Middle frontal gyrus (tissue), 1 donor: ENCODE results near the gene ABCC1.
"Not testable (repeated sequence)": the region's sequence is repeated elsewhere in the genome, so short reads cannot be mapped to it uniquely, and the experiment has no call there.

Experiments
- DNase-seq: peaks from one replicate; pipeline ENCODE4 v3.0.0-alpha.2; 2015; ENCODE audit warnings: low spot score; ENCODE audit errors: extremely low spot score

The ABCC1 gene

DNA sequence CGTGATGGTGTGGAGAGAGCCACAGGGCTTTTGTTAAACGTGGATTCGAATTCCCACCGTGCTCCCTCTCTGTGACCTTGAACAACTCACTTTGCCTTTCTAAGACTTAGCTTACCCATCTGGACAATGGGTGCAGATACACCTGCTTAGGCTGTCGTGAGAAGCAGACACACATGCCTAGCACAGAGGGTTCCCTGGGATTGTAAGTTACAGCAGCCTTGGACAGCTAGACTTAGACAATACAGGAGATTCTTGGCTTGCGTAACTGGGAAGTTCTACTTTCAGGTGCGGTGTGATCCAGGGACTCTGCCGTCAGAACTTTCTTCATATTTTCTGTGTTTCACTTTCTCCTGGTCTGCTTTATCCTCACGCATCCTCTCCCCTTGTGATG lies 127.0 kb downstream of the ABCC1 start:
- no peak for DNase-seq

DNA sequence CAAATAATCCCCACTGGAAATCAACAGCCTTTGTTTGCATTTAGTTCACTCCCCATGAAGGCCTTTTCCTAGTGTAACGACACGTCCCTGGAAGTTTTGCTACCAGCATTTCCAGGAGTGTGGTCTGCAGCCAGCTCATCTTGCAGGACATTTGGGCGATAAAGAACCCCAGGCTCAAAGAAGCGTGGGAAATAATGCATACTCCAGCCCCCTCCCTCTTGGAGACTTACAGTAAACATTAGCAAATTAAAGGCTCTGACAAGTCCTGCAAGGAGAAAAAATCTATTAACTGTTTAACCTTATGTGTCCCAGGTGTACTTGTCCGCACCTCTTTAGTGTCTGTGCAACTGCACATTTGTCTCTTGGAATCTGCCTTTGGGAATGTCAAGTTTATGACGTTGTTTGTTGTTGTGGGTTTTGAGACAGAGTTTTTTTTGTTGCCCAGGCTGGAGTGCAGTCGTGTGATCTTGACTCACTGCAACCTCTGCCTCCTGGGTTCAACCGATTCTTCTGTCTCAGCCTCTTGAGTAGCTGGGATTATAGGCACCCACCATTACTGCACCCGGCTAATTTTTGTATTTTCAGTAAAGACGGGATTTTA lies 131.1 kb downstream of the ABCC1 start:
- DNase-seq: no peak

DNA sequence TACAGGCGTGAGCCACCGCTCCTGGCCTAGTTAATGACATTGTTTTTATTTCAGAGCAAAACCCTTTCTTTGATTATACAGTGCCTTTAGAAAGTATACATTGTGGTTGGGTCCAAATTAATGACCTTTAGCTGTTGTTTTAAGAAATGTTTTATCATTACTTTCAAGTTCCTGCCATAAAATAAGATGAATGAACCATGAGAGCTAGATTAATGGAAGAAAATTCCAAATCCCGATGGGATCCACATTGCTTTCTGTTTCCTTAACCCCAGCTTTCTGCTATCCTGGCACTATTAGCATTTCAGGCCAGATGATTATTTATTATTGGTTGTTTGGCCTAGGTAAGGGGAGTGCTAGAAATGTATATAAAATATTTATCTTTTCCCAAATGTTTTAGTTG lies 131.7 kb downstream of the ABCC1 start:
- DNase-seq: no peak

DNA sequence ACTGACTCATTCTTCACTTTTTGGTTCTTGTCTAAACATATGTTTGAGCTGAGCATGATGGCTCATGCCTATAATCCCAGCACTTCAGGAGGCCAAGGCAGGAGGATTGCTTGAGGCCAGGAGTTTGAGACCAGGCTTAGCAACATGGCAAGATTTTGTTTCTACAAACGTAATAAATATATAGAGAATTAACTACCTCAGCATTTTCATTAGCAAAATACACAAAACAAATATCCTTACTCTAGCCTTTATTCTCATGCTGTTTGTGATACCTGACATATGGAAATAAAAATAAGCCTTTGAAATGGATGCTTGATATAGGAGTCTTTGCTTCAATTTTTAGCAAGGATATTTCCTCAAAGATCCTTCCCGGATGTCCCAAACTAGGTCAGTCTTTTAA lies 132.8 kb downstream of the ABCC1 start:
- DNase-seq: no peak

DNA sequence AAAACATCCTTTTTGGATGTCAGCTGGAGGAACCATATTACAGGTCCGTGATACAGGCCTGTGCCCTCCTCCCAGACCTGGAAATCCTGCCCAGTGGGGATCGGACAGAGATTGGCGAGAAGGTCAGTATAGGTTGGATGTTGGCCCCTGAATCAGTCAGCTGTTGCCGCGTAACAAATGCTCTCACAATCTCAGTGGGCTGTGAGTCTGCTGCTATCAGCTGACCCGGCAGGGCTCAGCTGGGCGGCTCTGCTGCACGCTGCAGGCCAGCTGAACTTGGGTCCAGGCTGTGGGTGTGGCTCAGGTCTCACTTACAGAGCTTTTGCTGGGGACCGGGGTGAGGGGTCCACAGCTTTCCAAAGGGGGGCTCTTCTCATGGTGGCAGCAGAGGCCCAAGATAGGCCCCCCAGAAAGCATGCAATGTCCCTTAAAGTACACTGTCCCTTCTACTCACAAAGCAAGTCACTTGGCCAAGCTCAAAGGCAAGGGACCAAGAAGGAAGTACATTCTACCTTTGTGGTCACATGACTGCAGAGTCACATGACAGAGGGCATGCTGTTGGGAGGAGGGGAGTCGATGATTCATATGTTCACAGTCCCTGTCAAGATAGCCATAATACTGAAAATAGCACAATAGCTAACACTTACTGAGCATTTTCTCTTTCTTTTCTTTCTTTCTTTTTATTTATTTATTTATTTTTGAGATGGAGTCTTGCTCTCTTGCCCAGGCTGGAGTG lies 134.2 kb downstream of the ABCC1 start:
- no peak for DNase-seq

DNA sequence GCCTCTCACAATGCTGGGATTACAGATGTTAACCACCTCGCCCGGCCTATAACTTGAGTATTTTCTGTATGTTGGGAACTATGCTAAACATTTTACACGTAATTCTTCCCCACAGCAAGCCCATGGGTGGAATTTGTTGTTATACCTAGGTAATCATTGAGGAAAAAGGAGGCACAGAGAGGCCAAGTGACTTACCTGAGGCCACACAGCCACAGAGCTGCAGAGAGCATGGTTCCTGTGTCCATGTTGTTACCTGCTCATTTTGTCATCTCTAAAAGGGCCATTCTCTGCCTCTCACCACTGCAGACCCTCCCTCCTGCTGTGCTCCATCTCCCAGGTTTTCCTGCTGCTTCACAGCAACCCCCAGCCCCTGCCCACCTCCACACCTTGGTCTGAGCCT lies 135.5 kb downstream of the ABCC1 start:
- no peak for DNase-seq

DNA sequence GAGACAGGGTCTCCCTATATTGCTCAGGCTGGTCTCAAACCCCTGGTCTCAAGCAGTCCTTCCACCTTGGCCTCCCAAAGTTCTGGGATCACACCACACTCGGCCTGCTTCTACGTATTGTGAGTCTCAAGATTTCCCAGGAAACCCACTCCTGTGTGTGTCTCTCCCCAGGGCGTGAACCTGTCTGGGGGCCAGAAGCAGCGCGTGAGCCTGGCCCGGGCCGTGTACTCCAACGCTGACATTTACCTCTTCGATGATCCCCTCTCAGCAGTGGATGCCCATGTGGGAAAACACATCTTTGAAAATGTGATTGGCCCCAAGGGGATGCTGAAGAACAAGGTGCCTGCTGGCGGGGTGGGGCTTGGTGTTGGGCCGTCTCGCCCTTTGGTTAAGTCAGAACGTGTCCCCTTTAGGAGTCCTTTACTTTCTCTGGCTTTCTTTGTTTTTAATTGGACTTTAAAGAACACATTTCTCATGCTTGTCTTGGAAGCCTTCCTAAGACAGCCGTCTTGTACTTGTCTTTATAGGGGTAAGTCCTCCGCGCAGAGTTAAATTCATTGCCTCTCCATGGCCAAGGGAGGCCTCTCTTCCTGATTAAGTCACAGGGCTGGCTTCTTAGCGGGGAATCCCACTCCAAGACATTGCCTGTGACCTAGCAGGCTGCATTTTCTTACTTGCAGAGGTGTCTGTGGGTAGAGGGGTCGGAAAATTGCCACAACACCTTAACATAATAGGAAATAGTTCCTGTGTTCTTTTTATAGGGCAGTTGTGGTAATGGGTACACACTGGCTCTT lies 137.4 kb downstream of the ABCC1 start:
- DNase-seq: no peak

DNA sequence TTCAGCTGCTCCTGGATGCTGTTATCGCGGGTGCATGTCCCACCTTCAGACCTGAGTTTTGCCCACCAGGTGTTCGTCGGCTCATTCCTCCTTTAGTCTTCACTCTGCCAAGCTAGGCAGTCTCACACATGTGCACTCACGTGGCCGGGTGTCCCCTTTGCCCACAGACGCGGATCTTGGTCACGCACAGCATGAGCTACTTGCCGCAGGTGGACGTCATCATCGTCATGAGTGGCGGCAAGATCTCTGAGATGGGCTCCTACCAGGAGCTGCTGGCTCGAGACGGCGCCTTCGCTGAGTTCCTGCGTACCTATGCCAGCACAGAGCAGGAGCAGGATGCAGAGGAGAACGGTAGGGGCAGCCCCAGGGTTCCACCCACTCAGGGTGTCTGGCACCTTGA lies 140.8 kb downstream of the ABCC1 start:
- no peak for DNase-seq

DNA sequence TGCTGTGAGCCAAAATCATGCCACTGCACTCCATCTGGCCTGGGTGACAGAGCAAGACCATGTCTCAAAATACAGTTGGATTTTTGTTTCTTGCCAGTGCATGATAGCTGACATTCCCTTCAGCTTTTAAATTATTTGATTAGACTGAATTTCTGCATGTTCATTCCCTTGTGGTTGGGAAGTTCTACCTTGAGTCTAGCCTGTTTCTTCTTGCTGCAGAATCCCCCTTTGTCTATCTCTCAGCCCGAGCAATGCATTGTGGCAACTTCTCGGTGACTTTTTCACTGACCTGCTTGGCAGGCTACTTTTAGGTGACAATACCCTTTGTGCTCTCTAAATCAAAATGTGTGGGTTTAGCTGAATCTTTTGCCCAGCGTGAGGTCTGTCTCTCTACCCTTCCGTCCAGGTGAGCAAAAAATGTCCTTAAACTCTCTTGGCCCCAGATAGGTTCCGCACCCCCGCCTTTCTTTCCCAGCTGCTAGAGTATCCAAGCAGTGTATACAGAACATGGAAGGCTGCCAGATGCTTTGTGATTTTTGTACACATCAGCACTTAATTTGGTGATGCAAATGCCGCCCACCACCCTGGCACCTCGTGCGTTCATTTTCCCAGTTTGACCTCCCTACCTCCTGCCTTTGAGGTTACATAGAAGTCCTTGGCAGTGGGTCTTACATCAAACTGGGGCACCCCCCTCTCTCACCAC lies 143.7 kb downstream of the ABCC1 start:
- no peak for DNase-seq

DNA sequence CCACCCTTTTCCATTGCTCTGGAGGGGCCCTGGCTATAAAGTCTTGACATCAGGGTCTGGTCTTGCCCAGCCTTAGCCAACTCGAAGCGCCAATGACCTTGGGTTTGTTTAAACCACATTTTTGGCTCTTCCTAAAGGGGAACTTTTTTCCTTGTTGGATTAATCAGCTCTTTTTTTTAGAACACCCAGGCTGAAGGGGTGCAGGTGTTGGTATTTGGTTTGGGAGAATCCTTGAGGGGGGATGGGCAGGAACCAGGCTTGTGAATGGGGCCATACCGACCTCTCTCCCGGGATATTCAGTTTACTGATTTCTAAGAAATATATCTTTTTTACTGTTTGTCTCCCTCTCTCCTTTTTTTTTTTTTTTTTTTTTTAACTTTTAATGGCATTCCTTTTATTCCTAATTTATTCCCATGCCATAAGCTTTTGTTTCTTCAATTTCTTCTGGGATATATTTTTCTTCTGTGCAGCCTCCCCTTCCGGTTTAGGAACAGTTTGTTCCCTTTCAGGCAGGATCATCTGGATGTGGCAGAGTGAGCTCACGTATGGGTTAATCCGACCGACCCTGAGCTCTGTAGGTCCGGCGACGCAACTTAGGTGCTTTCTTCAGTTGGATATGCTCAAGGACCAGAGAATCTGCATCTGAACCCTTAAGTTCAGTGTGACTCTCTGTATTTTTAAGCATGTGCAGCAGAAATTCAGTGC lies 144.4 kb downstream of the ABCC1 start:
- DNase-seq: no peak

DNA sequence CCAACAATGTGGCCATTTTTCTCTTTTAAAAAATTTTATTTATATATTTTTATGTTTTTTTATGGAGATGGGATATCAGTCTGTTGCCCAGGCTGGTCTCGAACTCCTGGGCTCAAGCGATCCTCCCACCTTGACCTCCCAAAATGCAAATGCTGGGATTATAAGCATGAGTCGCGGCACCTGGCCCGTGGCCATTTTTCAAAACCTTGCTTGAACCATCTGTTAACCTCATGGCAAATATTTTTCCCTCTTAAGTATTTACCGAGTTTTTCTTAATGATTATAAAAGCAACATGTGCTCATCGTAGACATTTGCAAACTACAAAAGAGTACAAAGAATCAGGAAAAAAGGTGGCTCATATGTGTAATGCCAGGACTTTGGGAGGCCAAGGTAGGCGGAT lies 146.2 kb downstream of the ABCC1 start:
- no peak for DNase-seq

DNA sequence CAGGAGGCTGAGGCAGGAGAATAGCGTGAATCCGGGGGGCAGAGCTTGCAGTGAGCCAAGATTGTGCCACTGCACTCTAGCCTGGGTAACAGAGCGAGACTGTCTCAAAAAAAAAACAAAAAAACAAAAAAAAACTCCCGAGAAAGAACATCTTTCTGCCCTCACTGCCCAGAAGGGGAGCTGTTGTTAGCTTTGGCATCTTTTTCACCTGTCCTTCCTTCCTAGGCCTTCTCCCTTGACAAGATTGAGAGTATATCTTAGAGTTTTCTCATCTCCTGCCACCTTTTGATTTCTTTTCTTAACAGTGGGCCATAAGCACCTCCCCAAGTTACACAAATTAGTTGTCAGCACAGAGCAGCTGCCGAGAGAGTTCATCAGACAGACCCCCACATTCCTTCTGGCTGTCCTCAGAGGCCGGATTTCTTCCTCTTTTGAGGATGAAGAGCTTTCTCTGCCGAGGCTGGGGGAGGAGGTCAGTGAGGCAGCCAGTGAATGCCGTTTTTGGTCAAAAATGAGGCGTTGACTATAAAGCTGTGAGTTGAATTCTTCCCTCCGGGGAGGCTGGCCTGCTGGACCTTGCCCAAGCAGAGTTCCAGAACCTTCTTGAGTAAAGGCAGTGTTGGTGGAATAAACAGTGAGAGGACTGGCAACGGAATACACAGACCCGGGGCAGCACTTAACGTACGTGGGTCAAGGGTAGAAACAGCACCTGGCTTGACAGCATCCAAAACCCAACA lies 146.9 kb downstream of the ABCC1 start:
- no peak for DNase-seq

DNA sequence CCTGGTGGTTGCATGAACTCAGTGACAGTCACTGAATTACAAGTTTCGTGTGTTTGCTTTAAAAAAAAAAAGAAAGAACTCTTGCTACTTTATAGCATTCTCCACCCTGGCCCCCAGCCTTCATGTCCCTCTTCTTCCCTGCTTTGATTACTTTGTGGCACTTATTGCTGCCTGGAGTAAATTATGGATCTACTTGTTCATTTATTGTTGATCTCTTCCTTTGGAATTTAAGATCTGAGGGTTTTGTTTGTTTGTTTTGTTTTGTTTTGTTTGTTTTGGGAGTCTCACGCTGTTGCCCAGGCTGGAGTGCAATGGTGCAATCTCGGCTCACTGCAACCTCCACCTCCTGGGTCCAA lies 147.4 kb downstream of the ABCC1 start:
- no peak for DNase-seq

DNA sequence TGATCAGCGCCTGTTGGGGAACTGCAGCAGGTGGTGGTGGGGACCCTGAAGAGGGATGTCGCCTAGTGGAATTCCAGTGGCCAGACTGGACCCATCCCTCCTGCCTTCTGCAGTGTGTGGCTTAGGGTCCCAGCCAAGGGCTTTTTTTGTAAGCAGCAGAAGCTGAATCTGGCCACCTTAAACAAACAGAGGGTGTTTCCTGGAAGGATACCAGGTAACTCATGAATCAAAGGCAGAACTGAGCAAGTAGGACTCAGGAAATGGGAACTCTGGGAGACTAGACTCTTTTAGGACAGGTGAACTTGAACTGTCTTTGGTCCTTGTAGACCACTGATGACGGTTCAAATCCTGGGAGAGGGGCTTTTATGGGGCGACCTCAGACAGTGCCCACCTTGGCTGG lies 149.9 kb downstream of the ABCC1 start:
- no peak for DNase-seq

DNA sequence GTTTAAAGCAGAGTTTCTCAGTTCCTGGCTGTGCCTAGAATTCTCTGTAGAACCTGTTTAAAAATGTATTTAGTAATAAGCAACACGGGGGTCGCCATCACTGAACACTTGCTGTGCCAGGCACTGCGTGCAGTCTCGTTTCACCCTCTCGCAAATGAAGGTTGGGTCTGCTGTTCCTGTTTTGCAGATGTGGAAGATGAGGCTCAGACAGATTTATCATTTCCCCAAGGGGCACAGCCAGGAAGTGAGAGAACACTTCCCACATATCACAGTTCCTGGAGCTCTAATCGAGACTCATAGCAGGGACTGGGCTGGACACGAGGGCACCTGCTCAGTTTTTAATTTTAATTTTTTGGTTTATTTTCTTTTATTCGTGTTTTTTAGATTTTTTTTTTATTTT lies 151.2 kb downstream of the ABCC1 start:
- no peak for DNase-seq

DNA sequence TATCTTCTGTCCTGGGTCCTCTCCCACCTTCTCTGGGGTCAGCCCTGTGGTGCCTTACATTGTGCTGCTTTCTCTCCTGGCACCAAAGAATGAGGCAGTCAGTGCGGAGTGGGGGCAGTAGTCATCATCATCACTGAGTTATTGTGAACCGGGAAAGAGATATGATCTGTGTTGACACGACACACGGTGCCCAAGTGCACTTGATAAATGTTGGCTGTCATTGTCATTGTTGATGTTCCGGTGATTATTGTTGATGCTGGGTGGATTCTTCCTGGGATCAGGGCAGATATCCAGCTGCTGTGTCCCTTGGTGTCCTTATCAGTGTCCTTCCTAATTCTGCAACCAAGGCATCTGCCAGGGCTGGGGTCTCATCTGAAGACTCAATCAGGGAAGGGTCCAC lies 152.2 kb downstream of the ABCC1 start:
- DNase-seq: no peak

DNA sequence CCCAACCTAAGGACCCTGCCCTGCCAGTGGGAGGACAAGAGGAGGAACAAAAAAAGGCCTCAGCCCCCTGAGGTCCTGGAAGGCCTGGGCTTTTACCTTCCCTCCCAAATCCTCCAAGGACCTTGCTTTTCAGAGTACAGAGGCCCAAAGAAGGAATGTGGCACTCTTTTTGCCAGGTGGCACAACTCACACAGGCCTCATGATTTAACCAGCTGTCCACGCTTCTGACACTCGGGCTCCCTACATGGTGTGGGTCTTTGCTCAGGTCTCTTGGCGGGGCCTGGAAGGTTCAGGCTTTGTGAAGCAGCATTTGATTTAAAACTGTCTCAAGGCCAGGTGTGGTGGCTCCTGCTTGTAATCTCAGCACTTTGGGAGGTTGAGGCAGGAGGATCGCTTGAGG lies 153.3 kb downstream of the ABCC1 start:
- DNase-seq: no peak

DNA sequence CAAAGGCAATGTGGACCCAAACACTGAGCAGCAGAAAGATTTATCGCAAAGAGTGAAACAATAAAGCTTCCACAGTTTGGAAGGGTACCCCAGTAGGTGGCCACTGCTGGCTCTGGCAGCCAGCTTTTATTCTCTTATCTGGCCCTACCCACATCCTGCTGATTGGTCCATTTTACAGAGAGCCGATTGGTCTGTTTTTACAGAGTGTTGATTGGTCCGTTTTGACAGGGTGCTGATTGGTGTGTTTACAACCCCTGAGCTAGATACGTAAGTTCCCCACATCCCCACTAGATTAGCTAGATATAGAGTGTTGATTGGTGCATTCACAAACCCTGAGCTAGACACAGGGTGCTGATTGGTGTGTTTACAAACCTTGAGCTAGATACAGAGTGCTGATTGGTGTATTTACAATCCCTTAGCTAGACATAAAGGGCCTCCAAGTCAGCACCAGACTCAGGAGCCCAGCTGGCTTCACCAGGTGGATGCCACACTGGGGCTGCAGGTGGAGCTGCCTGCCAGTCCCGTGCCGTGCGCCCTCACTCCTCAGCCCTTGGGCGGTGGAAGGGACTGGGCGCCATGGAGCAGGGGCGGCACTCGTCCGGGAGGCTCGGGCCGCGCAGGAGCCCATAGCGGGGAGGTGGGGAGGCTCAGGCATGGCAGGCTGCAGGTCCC lies 154.9 kb downstream of the ABCC1 start:
- DNase-seq: not testable (repeated sequence)

DNA sequence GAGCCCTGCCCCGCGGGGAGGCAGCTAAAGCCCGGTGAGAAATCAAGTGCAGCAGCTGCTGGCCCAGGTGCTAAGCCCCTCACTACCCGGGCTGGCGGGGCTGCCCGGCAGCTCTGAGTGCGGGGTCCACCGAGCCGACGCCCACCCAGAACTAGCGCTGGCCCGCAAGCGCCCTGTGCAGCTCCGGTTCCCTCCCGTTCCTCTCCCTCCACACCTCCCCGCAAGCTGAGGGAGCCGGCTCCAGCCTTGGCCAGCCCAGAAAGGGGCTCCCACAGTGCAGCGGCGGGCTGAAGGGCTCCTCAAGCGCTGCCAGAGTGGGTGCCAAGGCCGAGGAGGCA lies 155.4 kb downstream of the ABCC1 start:
- DNase-seq: not testable (repeated sequence)

DNA sequence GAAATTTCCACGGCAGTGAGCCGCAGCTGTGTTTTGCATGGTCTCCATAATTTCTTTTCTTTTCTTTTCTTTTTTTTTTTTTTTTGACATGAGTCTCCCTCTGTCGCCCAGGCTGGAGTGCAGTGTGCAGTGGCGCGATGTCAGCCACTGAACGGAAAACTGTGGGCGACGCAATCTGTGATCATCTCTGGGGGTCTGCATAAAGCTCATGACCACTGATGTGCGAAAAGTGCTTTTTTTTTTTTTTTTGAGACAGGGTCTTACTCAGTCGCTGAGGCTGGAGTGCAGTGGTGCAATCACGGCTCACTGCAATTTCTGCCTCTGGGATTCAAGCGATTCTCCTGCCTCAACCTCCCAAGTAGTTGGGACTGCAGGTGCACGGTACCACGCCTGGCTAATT lies 156.2 kb downstream of the ABCC1 start:
- DNase-seq: no peak
